Measurements from ENCODE around the gene AGPAT3. TPM values are rescaled to one million over a fixed set of nuclear protein-coding genes. Genes with fewer than 3 reads are reported as not detected.

AGPAT3 gene
- total RNA-seq, 1 donor from 2014 or later: 79.2 TPM

DNA sequence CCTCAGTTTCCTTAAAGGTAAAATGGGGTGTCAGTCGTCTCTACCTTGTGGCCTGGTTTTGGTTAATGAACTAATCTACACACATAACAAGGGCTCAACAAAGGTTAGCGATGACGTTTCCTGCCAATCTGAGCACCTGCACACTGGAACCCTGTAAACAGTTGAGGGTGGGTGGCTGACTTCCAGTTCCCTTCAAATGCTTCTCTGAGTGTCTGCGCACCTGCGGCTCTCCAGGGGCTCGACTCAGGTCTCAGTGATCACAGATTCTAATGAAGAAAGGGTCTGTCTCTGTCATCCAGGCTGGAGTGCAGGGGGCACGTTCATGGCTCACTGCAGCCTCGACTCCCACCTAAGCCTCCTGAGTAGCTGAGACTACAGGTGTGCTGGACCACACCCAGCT, 3.3 kb upstream of the AGPAT3 start:
- DNase-seq (ENCODE audit: low spot score): no peak

DNA sequence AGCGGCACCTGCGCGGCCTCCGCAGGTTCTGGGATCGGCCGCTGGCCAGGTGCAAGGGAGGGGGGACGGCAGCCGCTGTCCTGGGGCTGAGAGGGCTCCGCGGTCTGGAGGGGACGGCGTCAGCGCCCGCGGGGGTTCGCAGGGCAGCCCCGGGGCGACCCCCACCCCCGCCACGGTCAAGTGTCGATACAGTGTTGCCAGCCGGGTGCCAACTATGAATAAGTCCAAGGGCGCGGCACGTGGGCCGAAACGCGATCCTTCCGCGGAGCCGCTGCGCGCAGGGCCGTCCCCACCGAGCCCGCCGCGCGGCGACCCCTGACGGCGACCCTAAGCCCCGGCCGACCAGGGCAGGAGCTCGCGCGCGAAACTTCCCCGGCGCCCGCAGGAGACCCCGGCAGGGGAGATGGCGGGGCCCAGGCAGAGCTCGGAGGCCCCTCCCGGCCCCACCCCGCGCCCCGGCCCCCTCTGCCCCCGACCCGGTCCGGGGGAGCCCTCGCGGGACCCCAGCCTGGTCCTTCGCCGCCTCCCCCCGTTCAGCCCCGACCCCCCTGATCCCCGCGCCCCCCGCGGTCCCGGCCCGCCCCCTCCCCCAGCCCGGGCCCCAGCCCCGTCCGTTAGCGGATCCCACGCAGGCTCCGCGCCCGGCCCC, 586 bp upstream of the AGPAT3 start:
- DNase-seq (ENCODE audit: low spot score): no peak

DNA sequence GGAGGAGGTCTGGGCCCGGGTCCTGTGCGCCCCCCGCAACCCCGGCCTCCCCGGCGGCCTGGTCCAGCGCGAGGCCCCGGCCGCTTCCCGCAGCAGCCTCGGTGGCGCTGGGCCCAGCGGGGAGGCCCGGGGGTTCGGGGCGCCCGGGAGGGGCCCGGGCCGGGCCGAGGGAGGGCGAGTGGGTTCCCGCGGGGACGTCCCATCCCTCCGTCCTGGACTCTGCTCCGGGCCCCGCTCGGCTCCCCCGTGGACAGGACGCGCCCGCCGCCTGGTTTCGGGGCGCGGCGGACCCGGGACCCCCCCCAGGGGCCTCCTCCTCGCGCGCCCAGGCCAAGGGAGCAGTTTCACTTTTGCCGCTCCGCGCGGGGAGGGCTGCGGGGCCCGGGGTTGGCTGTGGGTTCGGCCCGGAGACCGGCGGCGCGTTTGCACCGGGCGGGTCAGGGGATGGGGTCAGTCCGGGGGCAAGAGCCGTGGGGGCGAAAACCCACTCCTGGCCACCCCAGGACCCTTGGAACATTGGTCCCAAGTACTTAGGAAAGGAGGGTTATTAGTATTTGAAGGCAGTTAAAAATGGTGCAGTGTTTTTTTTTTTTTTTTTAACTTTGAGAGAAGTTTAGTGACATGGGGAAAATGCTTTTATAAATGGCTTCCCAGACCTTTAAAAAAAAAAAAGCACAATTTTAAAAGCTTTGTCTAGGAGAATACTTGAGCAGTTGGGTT, 677 bp downstream of the AGPAT3 start:
- no peak for DNase-seq (ENCODE audit: low spot score)

DNA sequence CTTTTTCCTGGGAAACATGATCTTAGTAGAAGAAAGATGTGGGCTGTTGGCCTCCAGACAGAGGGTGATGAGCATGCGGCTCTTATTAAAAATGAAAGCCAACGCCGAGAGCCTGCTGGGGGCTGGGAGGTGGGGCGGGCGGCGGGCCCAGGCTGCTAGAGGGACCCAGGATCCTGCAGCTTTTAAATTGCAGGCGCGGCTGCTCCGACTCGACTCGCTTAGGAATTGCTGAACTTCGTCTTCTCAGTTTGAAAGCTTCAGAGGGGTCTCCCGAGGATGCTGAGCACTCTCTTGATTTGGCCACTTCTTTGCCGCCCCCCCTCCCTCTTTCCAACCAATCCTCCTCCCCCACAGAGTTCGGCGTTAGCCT, 1.2 kb downstream of the AGPAT3 start:
- no peak for DNase-seq (ENCODE audit: low spot score)

DNA sequence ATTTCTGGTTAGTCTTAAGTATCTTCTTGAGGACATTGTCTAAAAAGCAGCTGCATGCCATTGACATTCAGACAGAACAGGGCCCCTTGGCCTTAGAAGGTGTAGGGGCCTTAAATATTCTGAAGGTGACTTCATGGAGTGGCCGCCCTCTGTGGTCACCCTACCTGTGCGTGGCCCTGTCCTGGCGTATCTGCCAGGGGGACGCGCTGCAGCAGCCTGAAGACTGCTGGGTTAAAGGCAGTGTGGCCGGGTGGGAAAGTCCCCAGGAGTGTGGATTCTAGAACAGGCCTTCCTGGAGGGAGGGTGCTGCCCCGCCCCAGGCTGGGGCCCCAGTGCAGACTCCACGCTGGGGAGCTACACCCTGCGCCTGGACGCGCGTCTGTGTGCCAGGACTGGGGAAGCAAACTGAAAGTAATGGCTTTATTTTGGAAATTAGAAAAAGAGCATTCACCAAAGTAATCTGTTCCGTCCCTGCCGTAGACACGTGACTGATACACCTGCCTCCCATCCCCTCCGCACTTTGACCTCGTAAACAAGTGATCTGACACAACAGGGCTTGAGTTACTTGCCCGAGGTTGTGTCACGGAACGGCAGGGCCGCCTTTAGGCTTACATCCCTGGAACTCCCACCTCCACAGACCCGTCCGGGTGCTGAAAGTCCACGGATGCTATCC, 1.8 kb downstream of the AGPAT3 start:
- DNase-seq (ENCODE audit: low spot score): no peak

DNA sequence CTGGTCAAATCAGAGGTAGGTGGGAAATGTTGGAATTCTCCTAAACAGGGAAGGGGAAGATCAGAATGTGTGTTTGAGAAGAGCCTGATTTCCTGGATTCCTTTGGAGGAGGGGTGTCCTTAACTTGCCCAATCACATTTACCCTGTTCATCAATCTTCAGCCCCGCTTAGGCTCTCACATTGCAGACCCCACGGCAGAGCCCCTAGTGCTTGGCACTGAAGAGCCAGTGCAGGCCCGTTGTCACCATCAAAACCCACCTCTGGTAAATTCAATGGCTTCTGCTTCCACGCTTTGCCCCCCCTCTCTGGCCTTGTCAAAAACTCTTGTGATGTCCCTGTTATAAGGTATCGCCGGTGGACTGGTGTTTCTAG, 2.3 kb downstream of the AGPAT3 start:
- no peak for DNase-seq (ENCODE audit: low spot score)

DNA sequence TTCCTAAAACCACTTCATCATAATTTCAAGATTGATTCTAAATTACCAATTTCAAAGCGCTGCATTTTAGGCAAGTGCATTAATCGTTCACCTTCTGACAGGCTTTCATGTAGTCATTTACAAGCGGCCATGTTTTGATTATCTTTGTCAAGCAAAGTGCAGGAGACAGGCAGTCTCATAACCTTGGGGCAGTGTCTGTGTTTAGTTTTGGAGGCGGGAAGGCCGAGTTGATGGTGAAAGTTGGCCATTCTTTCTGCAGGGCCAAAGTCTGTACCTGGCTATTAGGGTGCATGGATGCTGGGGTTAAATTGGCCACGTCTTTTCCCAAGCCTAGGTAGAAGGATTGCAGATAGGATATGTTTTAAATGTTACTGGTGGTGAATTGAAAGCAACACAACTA, 2.9 kb downstream of the AGPAT3 start:
- DNase-seq (ENCODE audit: low spot score): no peak

DNA sequence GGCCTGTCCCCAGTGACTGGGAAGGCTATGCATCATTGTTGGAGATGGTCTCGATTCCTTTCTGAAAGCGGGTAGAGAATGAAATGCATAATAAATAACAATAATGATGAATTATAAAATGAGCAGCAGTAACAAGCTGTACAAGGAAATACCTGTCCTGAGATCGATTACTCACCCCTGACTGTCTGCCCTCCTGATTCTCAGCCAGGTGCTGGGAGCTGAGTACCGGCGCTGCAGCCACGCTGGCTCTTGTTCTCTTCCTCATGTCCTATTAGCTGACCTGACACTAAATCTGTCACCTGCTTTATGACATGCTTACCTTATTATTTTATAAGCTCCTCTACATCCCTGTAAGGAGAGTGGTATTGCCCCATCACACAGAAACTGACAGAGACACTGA, 3.4 kb downstream of the AGPAT3 start:
- no peak for DNase-seq (ENCODE audit: low spot score)

DNA sequence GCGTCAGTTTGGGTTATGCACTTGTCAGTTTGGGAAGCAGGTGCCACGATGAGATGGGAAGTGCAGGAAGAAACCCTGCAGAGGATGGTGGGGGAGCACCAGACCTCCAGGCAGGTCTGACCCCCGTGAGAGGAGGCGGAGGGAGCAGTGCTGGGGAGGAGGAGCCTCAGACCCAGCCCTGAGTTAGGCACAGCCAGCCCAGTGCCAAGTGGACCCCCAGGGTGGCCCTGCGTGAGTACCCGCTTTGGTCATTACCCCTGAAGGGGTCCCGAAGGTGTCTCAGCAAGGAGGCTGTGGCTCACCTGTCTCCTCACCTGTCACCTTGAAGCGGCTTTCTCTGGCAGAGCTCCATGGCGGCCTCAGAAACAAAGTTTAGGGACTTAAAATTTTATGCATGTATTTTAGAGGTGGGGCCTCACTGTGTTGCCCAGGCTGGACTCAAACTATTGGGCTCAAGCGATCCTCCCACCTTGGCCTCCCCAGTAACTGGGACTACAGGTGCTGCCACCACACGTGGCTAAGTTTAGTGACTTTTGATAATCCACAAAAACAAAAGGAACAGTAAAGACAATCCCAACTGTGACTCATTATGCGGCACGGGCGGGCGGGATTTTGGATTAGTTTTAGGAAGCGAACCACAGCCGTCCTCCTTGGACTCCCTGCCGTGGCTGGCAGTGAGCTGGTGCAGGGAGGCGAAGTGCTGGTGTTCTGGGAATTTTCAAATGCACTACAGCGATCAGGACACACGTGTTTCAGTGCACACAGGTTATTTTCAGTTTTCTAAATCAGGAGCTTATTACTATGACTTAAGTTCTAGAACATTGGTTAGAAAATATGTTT, 4.7 kb downstream of the AGPAT3 start:
- no peak for DNase-seq (ENCODE audit: low spot score)

DNA sequence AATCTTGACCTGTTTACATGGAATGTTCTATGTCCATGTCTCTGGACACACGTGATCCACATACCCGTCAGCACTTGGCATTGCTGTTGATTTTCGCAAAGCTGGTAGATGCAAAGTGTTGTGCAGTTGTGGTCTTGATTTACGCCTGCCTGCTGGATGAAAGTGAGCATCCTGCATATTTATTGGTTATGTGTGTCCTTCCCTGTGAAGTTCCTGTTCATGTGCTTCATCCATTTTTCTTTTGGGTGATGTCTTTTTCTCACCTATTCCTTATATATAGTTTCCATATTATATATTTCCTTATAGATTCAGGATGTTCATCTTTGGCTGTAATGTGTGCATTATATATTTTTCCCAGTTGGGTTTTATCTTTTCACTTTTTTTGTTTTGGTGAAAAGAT, 6.5 kb downstream of the AGPAT3 start:
- no peak for DNase-seq (ENCODE audit: low spot score)

DNA sequence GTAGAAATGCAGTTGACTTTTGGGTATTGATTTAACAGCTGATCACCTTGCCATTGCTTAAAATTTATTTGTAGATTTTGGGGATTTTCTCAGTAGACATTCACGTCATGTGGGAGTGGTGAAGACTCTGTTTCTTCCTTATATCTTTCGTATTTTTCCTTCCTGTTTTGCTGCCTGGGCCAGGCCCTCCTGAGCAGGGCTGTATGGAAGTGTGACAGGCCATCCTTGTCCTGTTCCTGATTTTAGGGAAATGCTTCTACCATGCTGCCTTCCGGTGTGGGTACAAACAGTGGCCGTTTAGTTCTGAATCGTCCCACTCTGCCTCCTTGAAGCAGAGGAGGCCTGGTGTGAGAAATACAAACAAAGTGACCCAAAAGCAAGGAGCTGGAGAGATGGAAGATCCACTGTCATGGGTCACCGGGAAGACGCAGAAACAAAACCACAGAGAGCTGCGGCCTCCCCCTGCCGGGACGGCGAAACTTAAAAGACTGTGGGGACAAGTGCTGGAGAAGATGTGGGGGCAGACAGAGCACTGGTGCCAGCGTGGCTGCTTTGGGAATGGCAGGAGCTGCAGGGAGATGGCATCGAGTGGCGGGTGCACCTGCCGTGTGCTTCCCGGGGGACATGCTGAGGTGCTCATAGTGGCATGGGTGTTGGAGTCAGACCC, 7.6 kb downstream of the AGPAT3 start:
- no peak for DNase-seq (ENCODE audit: low spot score)

DNA sequence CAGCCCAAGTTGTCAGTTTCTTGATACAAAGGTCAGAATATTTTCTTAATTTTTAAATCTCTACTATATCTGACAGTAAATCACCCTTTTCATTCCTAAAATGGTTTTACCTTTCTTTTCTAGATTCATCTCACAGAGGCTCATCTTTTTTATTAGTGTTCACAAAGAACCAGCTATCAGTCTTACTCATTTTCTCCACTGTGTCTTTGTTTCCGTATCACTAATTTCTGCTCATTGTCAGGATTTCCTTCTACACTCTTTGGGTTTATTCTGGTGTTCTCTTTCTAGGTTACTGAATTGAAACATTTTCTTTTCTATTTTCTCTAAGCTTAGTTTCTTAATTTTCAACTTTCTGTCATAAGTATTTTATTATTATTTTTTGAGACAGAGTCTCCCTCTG, 8.7 kb downstream of the AGPAT3 start:
- no peak for DNase-seq (ENCODE audit: low spot score)

DNA sequence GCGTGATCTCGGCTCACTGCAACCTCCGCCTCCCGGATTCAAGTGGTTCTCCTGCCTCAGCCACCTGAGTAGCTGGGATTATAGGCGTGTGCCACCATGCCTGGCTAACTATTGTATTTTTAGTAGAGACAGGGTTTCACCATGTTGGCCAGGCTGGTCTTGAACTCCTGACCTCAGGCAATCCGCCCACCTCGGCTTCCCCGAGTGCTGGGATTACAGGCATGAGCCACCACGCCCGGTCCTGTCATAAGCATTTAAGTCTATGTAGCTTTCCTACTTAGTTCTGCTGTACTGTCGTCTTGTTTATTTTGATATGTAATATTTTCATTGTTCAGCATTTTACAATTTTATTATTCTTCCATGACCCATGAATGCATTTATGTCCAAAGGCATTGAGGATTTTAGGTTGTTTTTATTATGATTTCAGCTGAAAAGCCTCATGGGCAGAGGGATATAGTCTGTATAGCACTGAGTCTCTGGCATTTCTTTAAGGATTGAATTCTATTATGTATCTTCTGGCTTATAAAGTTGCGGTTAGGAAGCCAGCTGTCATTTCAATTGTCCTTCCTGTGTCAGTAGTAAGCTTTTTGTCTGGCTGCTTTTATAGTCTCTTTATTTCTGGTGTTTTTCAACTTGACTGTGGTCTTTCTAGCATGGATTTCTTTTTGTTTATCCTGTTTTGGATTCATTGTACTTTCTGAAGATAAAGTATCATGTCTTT, 9.2 kb downstream of the AGPAT3 start:
- no peak for DNase-seq (ENCODE audit: low spot score)

DNA sequence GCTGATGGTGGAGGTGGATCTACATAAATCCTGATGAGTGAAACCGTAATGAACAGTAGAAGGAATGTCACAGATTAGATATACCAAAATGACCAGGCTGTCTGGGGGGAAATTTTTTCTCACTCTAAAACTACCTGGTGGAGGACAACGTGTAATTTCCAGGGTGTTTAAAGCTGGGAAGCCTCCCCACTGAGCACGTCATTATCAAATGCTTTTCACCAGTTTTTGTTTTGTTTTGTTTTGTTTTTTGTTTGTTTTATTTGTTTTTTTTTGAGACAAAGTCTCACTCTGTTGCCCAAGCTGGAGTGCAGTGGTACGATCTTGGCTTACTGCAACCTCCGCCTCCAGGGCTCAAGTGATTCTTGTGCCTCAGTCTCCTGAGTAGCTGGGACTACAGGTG, 11.6 kb downstream of the AGPAT3 start:
- DNase-seq (ENCODE audit: low spot score): no peak

DNA sequence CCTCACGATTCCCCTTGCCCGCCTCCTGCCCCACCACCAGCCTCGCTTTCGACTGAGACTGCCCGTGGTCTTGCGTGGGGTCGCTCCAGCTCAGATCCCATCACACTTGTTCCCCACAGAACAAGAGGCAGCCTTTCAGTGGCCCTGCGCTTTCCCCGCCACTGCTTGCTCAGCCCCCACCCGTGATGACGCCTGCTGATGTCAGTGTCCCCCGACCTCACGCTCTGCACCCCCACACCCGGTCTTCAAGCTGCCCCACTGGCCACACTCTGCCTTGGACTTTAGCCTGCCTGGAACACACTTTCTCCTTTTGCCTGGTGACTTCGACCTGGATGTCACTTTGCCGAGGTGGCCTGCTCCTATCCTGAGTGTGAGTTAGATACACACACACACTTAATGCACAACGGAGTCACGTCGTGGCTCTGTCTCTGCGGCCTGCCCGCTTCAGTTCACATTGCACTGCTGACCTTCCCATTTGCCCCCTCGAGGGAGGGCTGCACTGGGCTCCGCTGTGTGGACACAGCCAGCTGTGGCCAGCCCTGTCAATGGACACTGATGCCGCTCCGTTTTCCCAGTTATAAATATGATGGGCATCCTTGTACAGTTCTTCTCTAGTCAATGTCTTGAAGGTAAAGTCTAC, 13.0 kb downstream of the AGPAT3 start:
- peak; percentile 87 for DNase-seq (ENCODE audit: low spot score)

DNA sequence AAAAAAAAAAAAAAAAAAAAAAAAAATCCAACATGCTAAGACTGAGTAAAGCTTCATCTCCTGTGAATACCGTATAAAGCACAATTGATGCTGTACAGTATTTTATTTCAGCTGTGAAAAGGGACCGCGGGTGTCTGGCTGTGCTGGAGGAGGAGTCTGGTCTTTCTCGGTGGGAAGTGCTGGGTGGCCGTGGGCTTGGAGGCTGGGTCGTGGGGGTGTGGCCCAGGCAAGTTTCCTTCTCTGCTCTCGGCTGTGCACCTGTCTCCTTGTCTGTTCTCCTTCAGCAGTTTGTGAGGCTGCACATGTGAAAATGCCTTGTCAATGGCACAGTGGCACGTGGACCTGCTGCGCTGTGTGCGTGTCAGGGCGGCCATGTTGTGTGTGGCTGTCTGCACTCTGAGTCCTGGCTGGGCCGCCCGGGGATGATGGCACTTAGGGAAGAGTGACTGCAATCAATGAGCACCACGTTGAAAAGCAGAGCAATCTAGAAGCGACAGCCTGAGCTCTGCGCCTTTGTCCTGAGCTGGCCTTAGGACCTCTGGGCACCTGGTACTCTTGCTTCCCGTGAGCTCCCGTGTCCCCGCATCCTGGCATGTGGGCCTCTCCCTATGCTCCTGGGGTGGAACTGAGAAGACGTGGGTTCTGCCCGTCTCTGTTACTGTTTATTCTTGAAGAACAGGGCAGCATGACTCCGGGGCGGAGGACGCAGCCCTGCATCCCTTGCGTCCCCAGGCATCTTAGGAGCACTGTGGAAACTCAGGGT, 14.5 kb downstream of the AGPAT3 start:
- peak; percentile 81 for DNase-seq (ENCODE audit: low spot score)

DNA sequence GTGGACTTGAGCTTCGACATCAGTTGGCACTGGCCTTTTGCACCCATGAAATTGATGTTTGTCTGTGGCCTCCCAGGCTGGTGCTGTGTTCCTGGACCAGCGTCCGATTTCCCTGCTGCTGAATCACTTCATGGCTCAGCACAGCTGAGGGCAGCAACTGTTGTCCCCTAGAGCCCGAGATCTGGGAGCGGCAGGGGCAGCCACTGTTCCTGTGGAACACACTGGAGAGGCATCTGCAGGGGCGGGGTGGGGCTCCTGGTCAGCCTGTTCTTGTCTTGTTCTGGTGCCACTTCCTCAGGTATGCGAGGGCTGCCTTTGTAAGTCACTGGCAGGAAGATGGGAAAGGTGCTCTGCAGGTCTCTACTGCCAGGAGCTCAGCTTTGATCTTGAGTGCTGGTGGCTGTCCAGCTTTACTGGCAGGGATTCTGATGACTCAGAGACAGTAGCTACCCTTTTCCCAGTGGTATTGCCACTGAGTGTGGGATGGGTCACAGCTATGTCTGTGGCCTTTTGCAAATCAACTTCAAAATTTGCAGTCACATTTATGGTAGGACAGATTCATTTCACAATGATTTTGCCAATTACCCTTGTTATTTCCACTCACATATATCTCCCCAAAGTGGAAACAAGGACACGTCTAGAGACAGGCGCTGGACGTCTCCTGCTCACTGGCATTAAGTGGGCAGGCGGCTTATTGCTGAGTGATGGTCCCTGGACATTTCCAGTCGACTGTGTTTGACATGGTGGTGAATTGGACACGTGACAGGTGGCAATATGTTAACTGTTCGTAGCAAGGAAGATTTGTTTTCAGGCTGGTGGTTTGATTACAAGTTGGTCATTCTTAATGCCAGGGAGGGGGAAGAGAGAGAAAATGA, 15.3 kb downstream of the AGPAT3 start:
- DNase-seq (ENCODE audit: low spot score): peak; percentile 79

DNA sequence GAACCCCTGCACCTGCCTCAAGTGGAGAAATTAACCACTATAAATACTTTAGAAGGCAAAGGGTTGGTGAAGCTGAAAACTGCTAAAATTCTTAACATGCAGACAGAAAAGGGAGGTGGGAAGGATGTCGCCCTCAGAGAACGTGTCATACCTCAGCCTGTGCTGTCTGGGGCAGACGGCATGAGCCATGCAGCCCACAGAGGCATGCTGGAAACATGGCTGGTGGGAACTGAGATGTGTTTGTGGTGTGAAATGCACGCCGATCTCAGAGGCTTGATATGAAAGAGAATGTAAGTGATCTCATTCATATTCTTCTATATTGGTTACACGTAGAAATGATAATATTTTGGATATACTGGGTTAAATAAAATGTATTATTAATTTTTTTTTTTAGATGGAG, 16.3 kb downstream of the AGPAT3 start:
- peak; percentile 37 for DNase-seq (ENCODE audit: low spot score)

All from mesenteric fat pad (tissue), 1 donor.